ENCODE results near the gene CCDC18. TPM values are rescaled to one million over a fixed set of nuclear protein-coding genes. Genes with fewer than 3 reads are reported as not detected.
"Not testable (repeated sequence)": the region's sequence is repeated elsewhere in the genome, so short reads cannot be mapped to it uniquely, and the experiment has no call there.

Gene CCDC18
- total RNA-seq, 2 donors from 2014 or later = 3.1 to 3.7 TPM

- ATAC-seq = no peak
- no peak for DNase-seq
- intact Hi-C loops (cut with DNase I) = no loop called here
Measured at GRCh38 chr1:93221913-93222312, 41.4 kb downstream of the CCDC18 start.

GRCh38 chr1:93223023-93223675 lies 42.6 kb downstream of the CCDC18 start:
- DNase-seq = no peak
- intact Hi-C loops (cut with DNase I) = no loop called here
- ATAC-seq = no peak

DNA sequence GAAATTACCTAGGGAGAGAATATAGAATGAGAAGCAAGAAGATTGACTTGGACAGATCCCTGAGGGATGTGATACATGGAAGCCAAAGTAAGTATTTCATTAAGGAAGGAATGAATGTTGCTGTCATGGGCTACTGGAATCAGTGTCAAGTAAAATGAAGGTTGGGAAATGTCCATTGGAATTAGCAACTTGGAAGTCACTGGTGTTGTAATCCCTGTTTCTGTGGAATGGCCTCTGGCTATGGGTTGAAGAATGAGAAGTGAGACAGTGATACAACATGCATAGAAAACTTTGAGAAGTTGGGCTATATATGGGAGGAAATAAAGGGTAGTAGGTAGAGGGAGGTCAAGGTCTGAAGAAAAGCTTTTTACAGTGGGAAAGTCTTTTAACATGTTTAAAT lies 54.7 kb downstream of the CCDC18 start:
- intact Hi-C loops (cut with DNase I) = no loop called here
- ATAC-seq (no peak), DNase-seq (no peak)

GRCh38 chr1:93237021-93237420 lies 56.5 kb downstream of the CCDC18 start:
- ATAC-seq (no peak), DNase-seq (no peak)
- intact Hi-C loops (cut with DNase I) = no loop called here

GRCh38 chr1:93238425-93238824 lies 57.9 kb downstream of the CCDC18 start:
- DNase-seq (no peak), ATAC-seq (no peak)
- intact Hi-C loops (cut with DNase I) = no loop called here

DNA sequence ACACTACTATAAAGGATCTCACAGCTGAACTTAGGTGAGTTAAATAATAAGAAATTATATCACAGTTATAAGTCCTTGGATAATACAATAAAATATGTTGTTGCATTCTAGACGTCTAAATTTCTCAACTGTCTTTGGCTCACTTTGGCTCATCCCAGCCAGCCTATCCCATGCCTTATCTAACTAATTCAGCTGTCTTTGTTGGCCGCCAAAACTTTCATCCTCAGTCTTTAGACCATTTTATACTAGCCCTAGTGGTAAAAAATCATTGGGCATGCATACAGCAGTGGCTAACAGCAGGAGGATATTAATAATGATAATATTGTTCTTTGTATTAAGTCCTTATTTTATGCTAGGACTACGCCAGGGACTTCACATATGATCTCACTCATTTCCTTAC lies 59.3 kb downstream of the CCDC18 start:
- no peak for DNase-seq
- ATAC-seq = no peak
- intact Hi-C loops (cut with DNase I) = no loop called here

GRCh38 chr1:93243233-93243632 lies 62.7 kb downstream of the CCDC18 start:
- ATAC-seq; DNase-seq; intact Hi-C loops (cut with DNase I): not testable (repeated sequence)

DNA sequence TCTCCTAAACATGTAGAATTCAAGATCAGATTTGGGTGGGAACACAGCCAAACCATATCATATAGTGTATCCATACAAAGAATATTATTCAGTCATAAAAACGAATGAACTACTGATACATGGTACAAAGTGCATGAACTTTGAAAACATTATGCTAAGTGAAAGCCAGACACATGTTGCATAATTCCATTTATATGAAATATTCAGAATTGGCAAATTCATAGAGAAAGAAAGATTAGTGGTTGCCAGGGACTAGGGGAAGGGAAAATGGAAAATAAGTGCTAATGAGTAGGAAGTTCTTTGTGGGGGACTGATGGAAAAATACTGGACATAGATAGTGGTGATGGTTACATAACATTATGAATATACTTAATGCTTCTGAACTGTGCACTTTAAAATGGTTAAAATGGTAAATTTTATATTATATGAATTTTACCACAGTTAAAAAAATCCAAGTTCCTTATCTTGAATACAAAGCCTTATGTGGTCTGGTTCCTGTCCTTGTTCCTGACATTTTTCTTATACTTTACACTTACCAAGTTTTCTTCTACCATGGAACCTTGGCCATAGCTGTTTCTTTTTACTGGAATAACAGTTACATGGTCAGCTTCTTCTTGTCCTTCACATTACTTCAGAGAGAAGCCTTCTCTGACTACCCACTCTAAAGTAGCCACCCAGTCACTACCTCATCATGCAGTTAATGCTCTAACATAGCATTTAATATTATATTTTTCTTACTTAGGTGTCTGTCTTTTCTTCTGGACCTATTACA lies 64.0 kb downstream of the CCDC18 start:
- no peak for DNase-seq
- intact Hi-C loops (cut with DNase I) = no loop called here
- ATAC-seq = peak; percentile 53 to 65

DNA sequence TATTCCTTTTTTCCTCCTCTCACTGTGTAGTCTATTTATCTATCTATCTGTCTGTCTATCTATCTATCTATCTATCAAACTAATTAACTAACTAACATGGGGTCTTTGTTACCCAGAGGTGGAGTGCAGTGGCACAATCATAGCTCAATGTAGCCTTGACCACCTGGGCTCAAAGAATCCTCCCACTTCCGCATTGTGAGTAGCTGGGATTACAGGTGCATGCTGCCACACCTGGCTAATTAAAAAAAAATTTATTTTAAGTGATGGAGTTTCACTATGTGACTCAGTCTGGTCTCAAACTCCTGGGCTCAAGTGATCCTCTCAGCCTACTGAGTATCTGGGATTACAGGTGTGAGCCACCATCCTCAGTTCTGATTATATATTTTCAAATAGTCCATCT lies 71.4 kb downstream of the CCDC18 start:
- intact Hi-C loops (cut with DNase I) = no loop called here
- ATAC-seq = no peak
- no peak for DNase-seq

DNA sequence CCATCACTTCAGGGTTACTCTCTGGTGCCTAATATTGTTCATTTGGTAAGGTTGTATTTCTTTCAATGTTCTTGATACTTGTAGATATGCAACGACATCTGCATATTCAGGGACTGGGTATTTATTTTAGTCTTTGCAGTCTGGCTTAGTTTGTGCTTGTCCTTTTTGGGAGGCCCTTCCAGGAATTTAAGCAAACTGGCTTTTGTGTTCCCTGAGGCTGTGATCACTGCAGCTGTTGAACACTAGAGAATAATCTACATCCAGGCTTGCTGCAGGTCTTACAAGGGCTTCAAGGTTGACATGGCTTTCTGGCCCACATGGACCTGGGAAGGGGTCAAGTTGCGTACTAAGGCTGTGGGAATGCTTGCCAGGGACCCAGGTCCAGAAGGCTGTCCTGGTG lies 72.1 kb downstream of the CCDC18 start:
- ATAC-seq = no peak
- intact Hi-C loops (cut with DNase I) = no loop called here
- DNase-seq = no peak

- DNase-seq = no peak
- no peak for ATAC-seq
- intact Hi-C loops (cut with DNase I) = no loop called here
Measured at GRCh38 chr1:93253516-93253915, 73.0 kb downstream of the CCDC18 start.

GRCh38 chr1:93255222-93256079 lies 74.9 kb downstream of the CCDC18 start:
- ATAC-seq (no peak), DNase-seq (no peak)
- intact Hi-C loops (cut with DNase I) = no loop called here

DNA sequence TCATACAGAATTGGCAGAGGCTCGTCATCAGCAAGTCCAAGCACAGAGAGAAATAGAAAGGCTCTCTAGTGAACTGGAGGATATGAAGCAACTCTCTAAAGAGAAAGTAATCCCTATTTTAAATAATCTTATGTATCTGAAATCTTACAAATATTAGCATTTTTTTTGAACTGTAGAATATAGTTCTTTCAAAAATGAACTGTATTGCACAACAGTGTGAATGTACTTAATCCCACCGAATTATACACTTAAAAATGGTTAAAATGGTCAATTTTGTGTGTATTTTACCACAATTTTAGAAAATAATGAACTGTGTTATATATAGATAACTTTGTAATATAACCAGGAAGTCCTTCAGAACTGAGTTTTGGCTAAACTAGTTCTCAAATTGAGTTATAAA lies 75.9 kb downstream of the CCDC18 start:
- intact Hi-C loops (cut with DNase I) = no loop called here
- DNase-seq (no peak), ATAC-seq (no peak)

GRCh38 chr1:93257889-93258288 lies 77.4 kb downstream of the CCDC18 start:
- intact Hi-C loops (cut with DNase I) = no loop called here
- no peak for ATAC-seq

GRCh38 chr1:93260726-93261125 lies 80.2 kb downstream of the CCDC18 start:
- ATAC-seq; intact Hi-C loops (cut with DNase I); DNase-seq: not testable (repeated sequence)

More at GRCh38 chr1:93257889-93258288, 77.4 kb downstream of the CCDC18 start:
- DNase-seq = no peak

- DNase-seq (no peak), ATAC-seq (no peak)
- intact Hi-C loops (cut with DNase I) = no loop called here
Measured at GRCh38 chr1:93262645-93263044, 82.1 kb downstream of the CCDC18 start.

GRCh38 chr1:93268888-93269287 lies 88.4 kb downstream of the CCDC18 start:
- DNase-seq; ATAC-seq; intact Hi-C loops (cut with DNase I): not testable (repeated sequence)

- DNase-seq; intact Hi-C loops (cut with DNase I); ATAC-seq: not testable (repeated sequence)
Measured at GRCh38 chr1:93275262-93275633, 94.7 kb downstream of the CCDC18 start.

DNA sequence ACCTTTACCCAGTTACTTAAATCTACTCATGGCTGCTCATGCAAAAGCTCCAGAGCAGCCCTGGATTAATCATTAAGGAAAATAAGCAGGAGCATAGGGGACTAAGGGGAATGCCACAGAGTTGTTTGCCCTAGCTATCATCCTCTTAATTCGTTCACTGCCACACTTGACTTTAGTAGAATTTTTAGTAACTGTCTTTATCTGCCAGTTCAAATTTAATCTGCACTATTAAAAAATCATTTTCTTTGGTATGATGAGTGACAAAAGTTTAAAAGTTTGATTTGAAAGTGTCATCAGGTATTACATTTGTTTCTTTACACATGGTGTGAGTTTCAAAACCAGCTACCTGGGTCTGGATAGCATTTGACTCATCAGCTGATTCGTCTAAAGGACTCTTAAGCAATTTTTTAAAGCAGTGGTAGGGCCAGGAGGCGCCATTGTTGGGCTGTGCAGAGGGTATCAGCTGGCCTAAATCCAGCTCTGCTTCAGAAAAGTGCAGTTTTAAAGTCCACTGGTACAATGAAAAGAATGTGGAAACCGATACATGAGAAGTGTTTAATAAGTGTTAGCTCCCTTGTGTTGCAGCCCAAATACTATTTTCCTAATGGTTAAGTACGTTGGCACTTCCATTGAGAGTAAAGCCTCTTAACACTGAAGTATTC lies 95.2 kb downstream of the CCDC18 start:
- intact Hi-C loops (cut with DNase I) = no loop called here
- DNase-seq (no peak), ATAC-seq (no peak)
